CD4-positive, alpha-beta T cell treated with Interleukin-21 for 1 hour (primary cell): Measurements from ENCODE around the gene RBM18.

Source experiments
- DNase-seq: peaks from one replicate; pipeline ENCODE4 v3.0.0-alpha.2; 2020

The RBM18 gene

GRCh38 chr9:122202111-122202510, 62.5 kb downstream of the RBM18 start:
- DNase-seq: no peak

GRCh38 chr9:122201641-122202040, 63.0 kb downstream of the RBM18 start:
- no peak for DNase-seq

GRCh38 chr9:122200960-122201595, 63.6 kb downstream of the RBM18 start:
- DNase-seq: no peak

- DNase-seq: no peak
Measured at GRCh38 chr9:122197882-122198281, 66.8 kb downstream of the RBM18 start.

GRCh38 chr9:122197426-122197825, 67.2 kb downstream of the RBM18 start:
- no peak for DNase-seq

- no peak for DNase-seq
Measured at GRCh38 chr9:122195875-122196274, 68.8 kb downstream of the RBM18 start.

GRCh38 chr9:122193651-122194050, 71.0 kb downstream of the RBM18 start:
- no peak for DNase-seq

- DNase-seq: no peak
Measured at GRCh38 chr9:122192914-122193525, 71.6 kb downstream of the RBM18 start.

GRCh38 chr9:122192261-122192875, 72.3 kb downstream of the RBM18 start:
- DNase-seq: no peak

GRCh38 chr9:122191584-122191983, 73.1 kb downstream of the RBM18 start:
- DNase-seq: no peak

GRCh38 chr9:122190597-122191381, 73.9 kb downstream of the RBM18 start:
- DNase-seq: no peak

- DNase-seq: no peak
Measured at GRCh38 chr9:122188369-122188768, 76.3 kb downstream of the RBM18 start.
